Measurements from ENCODE around the gene PLXNA3. TPM values are rescaled to one million over a fixed set of nuclear protein-coding genes. Genes with fewer than 3 reads are reported as not detected.
A peak's percentile ranks its signal among the peaks of the same experiment; 100 is the strongest.

Gene PLXNA3
- total RNA-seq, 1 experiment from 2014 or later: 128 TPM

- H3K9me3 ChIP-seq (ENCODE audit: control insufficient read depth, insufficient read depth, low read depth, low read length): no peaks in the 10 kb centered on the region
- ATAC-seq (no peak), DNase-seq (ENCODE audit: low read depth, low spot score) (no peak)
- CTCF ChIA-PET: interaction anchor here (0.6 kb wide), 1 partner anchor 55 kb away, joined by 5 read pairs; no protein-coding TSS in a partner anchor
- no TSS peak for BruUV-seq (replicated peaks)
- H3K27me3 ChIP-seq (ENCODE audit: control insufficient read depth, insufficient read depth, low read length): no peaks in the 10 kb centered on the region
- no peak for TF ChIP-seq POLR2AphosphoS5 (IDR thresholded peaks at IDR 0.05; ENCODE audit: low read depth, low read length)
- no peak for TF ChIP-seq TCF7L2 (IDR thresholded peaks at IDR 0.05; ENCODE audit: low read depth, low read length)
- no peak for TF ChIP-seq SIN3A (IDR thresholded peaks at IDR 0.05; ENCODE audit: borderline replicate concordance, insufficient read depth, low read depth, low read length)
- TF ChIP-seq CTCF (IDR thresholded peaks at IDR 0.05): no peak
- no peak for TF ChIP-seq REST (IDR thresholded peaks at IDR 0.05; ENCODE audit: insufficient read depth in 1 of 2, low read depth in 2 of 2, low read length in 1 of 2)
- no peak overlapping the region for H3K4me3 ChIP-seq (ENCODE audit: low read depth in 2 of 2, low read length in 2 of 2)
- H3K27ac ChIP-seq (ENCODE audit: low read length): no peak overlapping the region
- peaks cover 6% of the 10 kb centered on the region for H3K4me1 ChIP-seq (ENCODE audit: control insufficient read depth, insufficient read depth, low read length)
- intact Hi-C loops (cut with micrococcal nuclease; ENCODE audit: unreplicated experiment): no loop called here
- POLR2A ChIA-PET: no interaction called here
- in situ Hi-C loops (cut with HindIII; ENCODE audit: low pct_unique_long_range_greater_than_20kb, low sequenced_read_pairs): no loop called here
- H3K36me3 ChIP-seq (ENCODE audit: control insufficient read depth, insufficient read depth, low read length): no peaks in the 10 kb centered on the region
Observed at GRCh38 chrX:154471839-154472684, 14.0 kb downstream of the PLXNA3 start.

GRCh38 chrX:154472685-154473632, 14.9 kb downstream of the PLXNA3 start:
- no TSS peak for BruUV-seq (replicated peaks)
- no peak for TF ChIP-seq TCF7L2 (IDR thresholded peaks at IDR 0.05; ENCODE audit: low read depth, low read length)
- no peak for TF ChIP-seq REST (IDR thresholded peaks at IDR 0.05; ENCODE audit: insufficient read depth in 1 of 2, low read depth in 2 of 2, low read length in 1 of 2)
- no peak for TF ChIP-seq SIN3A (IDR thresholded peaks at IDR 0.05; ENCODE audit: borderline replicate concordance, insufficient read depth, low read depth, low read length)
- no peak for TF ChIP-seq CTCF (IDR thresholded peaks at IDR 0.05)
- TF ChIP-seq POLR2AphosphoS5 (IDR thresholded peaks at IDR 0.05; ENCODE audit: low read depth, low read length): no peak
- H3K27ac ChIP-seq (ENCODE audit: low read length): no peak overlapping the region
- intact Hi-C loops (cut with micrococcal nuclease; ENCODE audit: unreplicated experiment): no loop called here
- in situ Hi-C loops (cut with HindIII; ENCODE audit: low pct_unique_long_range_greater_than_20kb, low sequenced_read_pairs): no loop called here
- no peaks in the 10 kb centered on the region for H3K27me3 ChIP-seq (ENCODE audit: control insufficient read depth, insufficient read depth, low read length)
- H3K36me3 ChIP-seq (ENCODE audit: control insufficient read depth, insufficient read depth, low read length): no peaks in the 10 kb centered on the region
- no peak overlapping the region for H3K4me3 ChIP-seq (ENCODE audit: low read depth in 2 of 2, low read length in 2 of 2)
- ChIA-PET POLR2A (interaction anchor here (0.5 kb wide), 1 partner anchor 8 kb away, joined by 5 read pairs; no protein-coding TSS in a partner anchor), CTCF (interaction anchor here (0.7 kb wide), 1 partner anchor 65 kb away, joined by 3 read pairs; no protein-coding TSS in a partner anchor)
- DNase-seq (ENCODE audit: low read depth, low spot score) (no peak), ATAC-seq (peak; percentile 40; the same call in 1 of the 2 replicates)
- peaks cover 14% of the 10 kb centered on the region for H3K4me1 ChIP-seq (ENCODE audit: control insufficient read depth, insufficient read depth, low read length)
- no peaks in the 10 kb centered on the region for H3K9me3 ChIP-seq (ENCODE audit: control insufficient read depth, insufficient read depth, low read depth, low read length)

All from Panc1 (cell line).